Pancreas (tissue), 10 donors: ENCODE measurements around the gene MOBP. TPM values are rescaled to one million over a fixed set of nuclear protein-coding genes. Genes with fewer than 3 reads are reported as not detected.
"Not testable (repeated sequence)": the region's sequence is repeated elsewhere in the genome, so short reads cannot be mapped to it uniquely, and the experiment has no call there.

Experiments used
- ATAC-seq, 4 donors: fragments of 200-7000 bp; cut with Tn5 transposase; one replicate each; pipeline versions ENCODE4 v1.8.0 to v1.9.1; 2020; ENCODE audit warnings: mild to moderate bottlenecking in 4 of 4, moderate library complexity in 4 of 4
- DNase-seq, 6 donors: peaks; one replicate each; pipeline ENCODE4 v3.0.0-alpha.2; 2020
- FAIRE-seq: peaks from 2 replicates; lab custom pipeline; 2012; peaks lifted over from hg19 to GRCh38; lab: Jason Lieb, UNC
- H3K27ac ChIP-seq, 4 donors: fragments of 200-600 bp; sonication (generic); 1 replicate in 3 of 4; 2 replicates in 1 of 4; pipeline versions ENCODE4 v1.5.0 to v1.8.0; 2020
- H3K27me3 ChIP-seq, 4 donors: fragments of 200-600 bp; one replicate each; pipeline ENCODE4 v1.8.0; 2021
- H3K36me3 ChIP-seq, 3 donors: fragments of 200-600 bp; sonication (generic) in 1 of 3; one replicate each; pipeline versions ENCODE4 v1.5.0 to v1.8.0; 2020 to 2021
- H3K4me1 ChIP-seq, 3 donors: fragments of 200-600 bp; one replicate each; pipeline ENCODE4 v1.8.0; 2021
- H3K4me3 ChIP-seq, 4 donors: fragments of 200-600 bp; sonication (generic) in 2 of 4; one replicate each; pipeline versions ENCODE4 v1.5.0 to v1.8.0; 2020 to 2021
- H3K9me3 ChIP-seq, 4 donors: fragments of 200-600 bp; one replicate each; pipeline ENCODE4 v1.8.0; 2021
- WGBS, 2 donors: extraction: QIAGEN DNeasy Blood & Tissue Kit; methylation state at CpG; one replicate each; pipeline ENCODE4 v1.1.7; 2013; 5-methylcytosine and 5-hydroxymethylcytosine counted together
- intact Hi-C, 3 donors: fragments of 100-400 bp; cut with DNase I; formaldehyde crosslinking; loops; one replicate each; pipeline versions ENCODE4 v1.11.1 to v1.14.2; 2022
- polyA plus RNA-seq, 2 donors: library from polyadenylated mRNA; stranded (reverse); fragments of 200-250 nt; gene quantifications; one replicate each; pipeline ENCODE4 v1.2.3, GENCODE V29; 2013
- total RNA-seq, 6 donors: library from RNA; stranded (reverse); fragmentation: NEBNext Ultra II Directional in 4 of 6; extraction: Animal tissue kit (Norgen Biotek cat#: 25700) in 4 of 6; gene quantifications; one replicate each; pipeline versions ENCODE4 v1.2.1 to v1.2.4, GENCODE V29; 2021 to 2023
- TF ChIP-seq, protein P1 (sequence below), 4 donors: fragments of 200-600 bp; sonication (generic) in 3 of 4; IDR thresholded peaks; one replicate each; pipeline versions ENCODE4 v1.5.0 to v1.8.0; 2021; ENCODE audit warnings: antibody characterized with exemption in 4 of 4
- donor health status: healthy with polysubstance abuse.
- donor health status: DM: no; HTN: no; CAD: no; lungs with moderate emphysema.
- donor health status: DM: no; HTN: no; CAD: no.
- donor health status: control.
- donor health status: control.
- donor health status: Bipolar disorder and iron deficiency.
- donor health status: DM: yes; HTN: yes; CAD: no.
- donor health status: DM: no; HTN: no; CAD: no.
- donor health status: DM: no; HTN: no; CAD: no.
- donor health status: DM: yes; HTN: yes; CAD: no.

Gene MOBP
- total and polyA plus RNA-seq, 8 donors, result not detected

DNA sequence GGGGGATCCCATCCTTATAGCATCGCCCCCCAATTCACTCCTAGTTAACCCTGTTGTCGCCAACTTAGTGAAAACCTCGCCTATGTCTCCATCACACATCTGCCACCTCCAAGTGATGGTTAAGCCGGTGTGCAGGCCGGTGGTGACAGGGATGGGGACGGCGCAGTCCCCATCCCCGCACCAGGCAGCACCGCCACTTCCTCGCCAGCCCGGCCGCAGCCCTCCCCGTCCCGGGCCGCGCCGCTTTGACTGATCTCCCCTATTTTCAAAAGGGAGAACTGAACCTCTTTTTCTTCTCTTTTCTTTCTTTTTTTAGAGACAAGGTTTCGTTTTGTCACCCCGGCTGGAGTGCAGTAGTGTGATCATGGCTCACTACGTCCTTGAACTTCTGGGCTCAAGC is 11.3 kb upstream of the MOBP start:
- Histone ChIP-seq H3K4me1 (no peaks in the 10 kb centered on the region), H3K36me3 (no peaks in the 10 kb centered on the region), H3K27ac (no peak overlapping the region), H3K27me3 (no peaks in the 10 kb centered on the region), H3K9me3 (no peaks in the 10 kb centered on the region), H3K4me3 (no peak overlapping the region)
- no peak for ATAC-seq
- TF ChIP-seq, protein P1, sequence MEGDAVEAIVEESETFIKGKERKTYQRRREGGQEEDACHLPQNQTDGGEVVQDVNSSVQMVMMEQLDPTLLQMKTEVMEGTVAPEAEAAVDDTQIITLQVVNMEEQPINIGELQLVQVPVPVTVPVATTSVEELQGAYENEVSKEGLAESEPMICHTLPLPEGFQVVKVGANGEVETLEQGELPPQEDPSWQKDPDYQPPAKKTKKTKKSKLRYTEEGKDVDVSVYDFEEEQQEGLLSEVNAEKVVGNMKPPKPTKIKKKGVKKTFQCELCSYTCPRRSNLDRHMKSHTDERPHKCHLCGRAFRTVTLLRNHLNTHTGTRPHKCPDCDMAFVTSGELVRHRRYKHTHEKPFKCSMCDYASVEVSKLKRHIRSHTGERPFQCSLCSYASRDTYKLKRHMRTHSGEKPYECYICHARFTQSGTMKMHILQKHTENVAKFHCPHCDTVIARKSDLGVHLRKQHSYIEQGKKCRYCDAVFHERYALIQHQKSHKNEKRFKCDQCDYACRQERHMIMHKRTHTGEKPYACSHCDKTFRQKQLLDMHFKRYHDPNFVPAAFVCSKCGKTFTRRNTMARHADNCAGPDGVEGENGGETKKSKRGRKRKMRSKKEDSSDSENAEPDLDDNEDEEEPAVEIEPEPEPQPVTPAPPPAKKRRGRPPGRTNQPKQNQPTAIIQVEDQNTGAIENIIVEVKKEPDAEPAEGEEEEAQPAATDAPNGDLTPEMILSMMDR (IDR thresholded peaks at IDR 0.05), result no peak
- 89 to 95% methylated on average over 20 of the region's 20 CpGs for WGBS, 2 donors
- no peak for FAIRE-seq
- no peak for DNase-seq
- intact Hi-C loops, result no loop called here

DNA sequence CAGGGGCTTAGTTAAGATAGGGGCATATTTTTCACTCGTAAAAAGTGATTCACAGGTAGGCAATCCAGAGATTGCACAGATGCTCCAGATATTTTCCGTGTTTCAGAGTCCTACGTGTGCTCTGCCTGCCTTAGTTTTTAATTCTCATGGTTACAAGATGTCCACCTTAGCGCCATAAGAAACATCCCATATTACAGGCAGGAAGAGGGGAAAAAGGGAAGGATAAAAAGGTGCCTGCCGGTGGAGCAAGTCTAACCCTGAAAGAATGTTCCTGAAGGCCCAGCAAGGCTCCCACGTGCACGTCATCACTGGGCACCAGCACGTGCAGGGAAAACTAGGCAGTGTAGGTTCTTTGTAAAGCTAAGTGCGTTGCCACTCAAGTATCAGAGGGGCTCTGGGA is 10.1 kb upstream of the MOBP start:
- no peak for DNase-seq
- no peak overlapping the region for H3K4me3 ChIP-seq
- H3K27me3 ChIP-seq, result no peaks in the 10 kb centered on the region
- H3K36me3 ChIP-seq, result no peaks in the 10 kb centered on the region
- TF ChIP-seq, protein P1 (IDR thresholded peaks at IDR 0.05), result no peak
- H3K27ac ChIP-seq, result no peak overlapping the region
- ATAC-seq, result no peak
- no peak for FAIRE-seq
- H3K9me3 ChIP-seq, result no peaks in the 10 kb centered on the region
- no peaks in the 10 kb centered on the region for H3K4me1 ChIP-seq
- 71 to 86% methylated on average over 9 of the region's 9 CpGs for WGBS, 2 donors
- intact Hi-C loops, result no loop called here

DNA sequence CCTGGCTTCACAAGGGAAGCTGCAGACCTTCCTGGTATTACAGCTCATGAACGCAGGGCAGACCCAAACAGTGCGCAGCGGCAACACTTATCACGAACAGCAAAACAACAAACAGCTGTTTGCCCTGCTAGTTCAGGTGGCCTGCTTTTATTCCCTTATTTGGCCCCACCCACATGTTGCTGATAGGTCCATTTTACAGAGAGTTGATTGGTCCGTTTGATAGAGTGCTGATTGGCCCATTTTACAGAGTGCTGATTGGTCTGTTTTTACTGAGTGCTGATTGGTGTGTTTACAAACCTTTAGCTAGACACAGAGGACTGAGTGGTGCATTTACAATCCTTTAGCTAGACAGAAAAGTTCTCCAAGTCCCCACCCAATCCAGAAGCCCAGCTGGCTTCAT is 8.9 kb upstream of the MOBP start:
- H3K27me3 ChIP-seq, FAIRE-seq, H3K36me3 ChIP-seq, ATAC-seq, DNase-seq, H3K9me3 ChIP-seq, intact Hi-C loops, H3K27ac ChIP-seq, H3K4me3 ChIP-seq, H3K4me1 ChIP-seq: not testable (repeated sequence)
- 92 to 93% methylated on average over 5 of the region's 5 CpGs for WGBS, 2 donors

DNA sequence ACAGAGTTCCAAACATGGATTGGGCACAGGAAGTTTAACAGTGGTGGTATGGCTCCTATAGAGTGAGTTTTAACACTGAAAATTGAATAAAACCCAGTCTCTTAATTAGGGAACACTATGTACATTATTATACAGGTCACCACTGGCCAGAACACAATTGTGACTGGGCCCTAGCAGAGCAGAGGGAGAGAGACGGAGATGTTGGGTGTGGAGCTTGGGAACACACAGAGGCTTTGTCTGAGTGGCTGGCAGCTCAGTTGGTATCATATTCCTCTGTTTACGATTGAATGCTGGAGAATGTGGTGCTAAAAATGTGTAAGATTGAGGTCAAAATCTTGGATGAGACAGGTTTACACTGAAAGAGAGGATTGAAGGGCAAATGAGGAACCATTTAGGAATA is 6.8 kb upstream of the MOBP start:
- Histone ChIP-seq H3K9me3 (no peaks in the 10 kb centered on the region), H3K4me3 (no peak overlapping the region), H3K36me3 (no peaks in the 10 kb centered on the region), H3K27ac (no peak overlapping the region), H3K27me3 (no peaks in the 10 kb centered on the region), H3K4me1 (no peaks in the 10 kb centered on the region)
- intact Hi-C loops, result no loop called here
- ATAC-seq, result no peak
- FAIRE-seq, result no peak
- DNase-seq, result no peak
- TF ChIP-seq, protein P1 (IDR thresholded peaks at IDR 0.05), result no peak
- WGBS, 2 donors, result 66 to 72% methylated on average over 2 of the region's 2 CpGs

DNA sequence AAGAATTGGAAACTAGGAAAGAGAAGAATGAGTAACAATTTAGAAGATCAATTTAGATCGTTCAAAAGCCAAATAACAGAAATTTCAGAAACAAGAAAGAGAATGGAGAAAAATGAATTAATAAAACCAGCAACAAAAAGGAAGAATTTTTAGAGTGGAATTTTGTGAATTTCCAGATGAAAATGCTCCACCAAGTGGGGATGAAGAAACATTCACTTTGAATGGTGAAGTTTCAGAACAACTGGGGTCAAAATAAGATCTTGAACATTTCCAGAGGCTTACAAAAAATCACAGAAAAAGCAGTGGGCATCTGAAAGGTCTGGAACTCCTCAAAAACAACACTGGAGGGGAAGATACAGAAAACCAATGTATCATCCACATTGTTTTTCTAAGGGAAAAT is 4.2 kb upstream of the MOBP start:
- Histone ChIP-seq H3K4me3 (no peak overlapping the region), H3K9me3 (no peaks in the 10 kb centered on the region), H3K27me3 (no peaks in the 10 kb centered on the region), H3K36me3 (no peaks in the 10 kb centered on the region), H3K27ac (no peak overlapping the region), H3K4me1 (no peaks in the 10 kb centered on the region)
- WGBS, 2 donors, result 0 to 2% methylated on average over 1 of the region's 1 CpG
- TF ChIP-seq, protein P1 (IDR thresholded peaks at IDR 0.05), result no peak
- ATAC-seq (no peak), DNase-seq (no peak), FAIRE-seq (no peak)
- intact Hi-C loops, result no loop called here

DNA sequence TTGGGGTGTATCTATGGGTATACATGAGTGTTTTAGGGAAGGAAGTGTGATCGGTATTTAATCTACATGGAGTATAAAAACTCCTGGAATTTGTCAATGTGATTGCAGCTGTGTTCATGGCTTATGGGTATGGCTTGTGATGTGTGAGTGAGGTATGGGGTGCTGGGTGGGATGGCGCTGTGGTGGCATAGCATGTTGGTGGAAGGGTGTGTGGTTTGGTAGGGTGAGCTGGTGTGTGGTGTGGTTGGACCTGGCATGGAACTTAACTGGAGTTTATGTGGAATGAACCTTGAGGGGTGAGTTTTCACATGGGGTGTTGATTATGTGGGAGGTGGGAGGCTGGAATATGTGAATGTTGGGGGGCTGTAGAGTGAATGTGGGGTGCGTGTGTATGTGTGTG is 492 bp upstream of the MOBP start:
- FAIRE-seq (no peak), DNase-seq (no peak), ATAC-seq (no peak)
- no peak overlapping the region for H3K4me3 ChIP-seq
- WGBS, 2 donors, result 80 to 82% methylated on average over 3 of the region's 3 CpGs
- intact Hi-C loops, result no loop called here
- H3K27me3 ChIP-seq, result no peaks in the 10 kb centered on the region
- TF ChIP-seq, protein P1 (IDR thresholded peaks at IDR 0.05), result no peak
- no peaks in the 10 kb centered on the region for H3K4me1 ChIP-seq
- H3K36me3 ChIP-seq, result no peaks in the 10 kb centered on the region
- no peaks in the 10 kb centered on the region for H3K9me3 ChIP-seq
- H3K27ac ChIP-seq, result no peak overlapping the region
